Activated CD4-positive, alpha-beta T cell treated with anti-CD3 and anti-CD28 coated beads for 4 hours (primary cell): Measurements from ENCODE around the gene ATP13A2.

Experiments used
- DNase-seq, 2 donors: peaks; one replicate each; pipeline ENCODE4 v3.0.0-alpha.2; 2020

The ATP13A2 gene, protein sequence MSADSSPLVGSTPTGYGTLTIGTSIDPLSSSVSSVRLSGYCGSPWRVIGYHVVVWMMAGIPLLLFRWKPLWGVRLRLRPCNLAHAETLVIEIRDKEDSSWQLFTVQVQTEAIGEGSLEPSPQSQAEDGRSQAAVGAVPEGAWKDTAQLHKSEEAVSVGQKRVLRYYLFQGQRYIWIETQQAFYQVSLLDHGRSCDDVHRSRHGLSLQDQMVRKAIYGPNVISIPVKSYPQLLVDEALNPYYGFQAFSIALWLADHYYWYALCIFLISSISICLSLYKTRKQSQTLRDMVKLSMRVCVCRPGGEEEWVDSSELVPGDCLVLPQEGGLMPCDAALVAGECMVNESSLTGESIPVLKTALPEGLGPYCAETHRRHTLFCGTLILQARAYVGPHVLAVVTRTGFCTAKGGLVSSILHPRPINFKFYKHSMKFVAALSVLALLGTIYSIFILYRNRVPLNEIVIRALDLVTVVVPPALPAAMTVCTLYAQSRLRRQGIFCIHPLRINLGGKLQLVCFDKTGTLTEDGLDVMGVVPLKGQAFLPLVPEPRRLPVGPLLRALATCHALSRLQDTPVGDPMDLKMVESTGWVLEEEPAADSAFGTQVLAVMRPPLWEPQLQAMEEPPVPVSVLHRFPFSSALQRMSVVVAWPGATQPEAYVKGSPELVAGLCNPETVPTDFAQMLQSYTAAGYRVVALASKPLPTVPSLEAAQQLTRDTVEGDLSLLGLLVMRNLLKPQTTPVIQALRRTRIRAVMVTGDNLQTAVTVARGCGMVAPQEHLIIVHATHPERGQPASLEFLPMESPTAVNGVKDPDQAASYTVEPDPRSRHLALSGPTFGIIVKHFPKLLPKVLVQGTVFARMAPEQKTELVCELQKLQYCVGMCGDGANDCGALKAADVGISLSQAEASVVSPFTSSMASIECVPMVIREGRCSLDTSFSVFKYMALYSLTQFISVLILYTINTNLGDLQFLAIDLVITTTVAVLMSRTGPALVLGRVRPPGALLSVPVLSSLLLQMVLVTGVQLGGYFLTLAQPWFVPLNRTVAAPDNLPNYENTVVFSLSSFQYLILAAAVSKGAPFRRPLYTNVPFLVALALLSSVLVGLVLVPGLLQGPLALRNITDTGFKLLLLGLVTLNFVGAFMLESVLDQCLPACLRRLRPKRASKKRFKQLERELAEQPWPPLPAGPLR

GRCh38 chr1:17011439-17012307 lies at the start of gene ATP13A2:
TSS of gene ATP13A2 (minus strand) at chr1:17011928. CDS start at chr1:17011738, 190 bp downstream.
- peak; percentile 82 to 84 for DNase-seq

DNA sequence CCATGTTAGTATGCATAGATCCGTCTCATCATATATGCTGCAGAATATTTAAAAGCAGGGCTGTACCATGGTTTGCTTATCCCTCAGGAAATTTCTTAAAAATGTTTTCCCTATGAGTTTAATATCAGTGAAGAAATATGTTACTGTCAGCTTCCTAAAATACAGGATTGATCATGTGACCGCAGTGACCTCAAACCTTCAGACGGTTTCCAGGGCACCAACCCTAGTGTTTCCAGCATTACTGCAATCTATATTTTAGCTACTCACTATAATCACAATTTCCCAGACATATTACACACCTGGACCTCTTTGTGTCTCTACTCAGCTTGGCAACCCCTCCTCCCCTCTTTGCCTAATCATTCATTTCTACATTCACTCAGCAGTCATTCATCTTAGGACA lies 49.8 kb upstream of the ATP13A2 start:
- no peak for DNase-seq

DNA sequence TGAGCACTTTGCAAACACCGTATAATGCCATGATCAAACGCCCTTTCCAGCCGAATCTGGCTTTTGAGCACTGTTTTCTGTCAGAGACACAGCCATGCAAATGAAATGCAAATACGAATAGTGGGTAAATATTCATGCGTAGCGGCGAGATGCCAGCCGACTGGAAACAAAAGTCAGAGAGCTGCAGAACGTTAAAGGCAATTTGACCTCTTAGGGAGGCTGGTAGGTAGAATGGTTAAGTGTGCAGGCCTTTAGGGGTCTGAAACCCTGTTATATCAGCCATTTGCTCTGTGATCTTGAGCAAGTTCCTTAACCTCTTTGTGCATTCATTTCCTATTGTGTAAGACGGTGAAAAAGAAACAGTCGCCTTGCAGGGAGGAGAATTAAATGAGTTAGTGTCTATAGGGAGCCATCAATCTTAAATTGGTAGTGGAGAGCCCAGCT lies 48.6 kb upstream of the ATP13A2 start:
- no peak for DNase-seq

DNA sequence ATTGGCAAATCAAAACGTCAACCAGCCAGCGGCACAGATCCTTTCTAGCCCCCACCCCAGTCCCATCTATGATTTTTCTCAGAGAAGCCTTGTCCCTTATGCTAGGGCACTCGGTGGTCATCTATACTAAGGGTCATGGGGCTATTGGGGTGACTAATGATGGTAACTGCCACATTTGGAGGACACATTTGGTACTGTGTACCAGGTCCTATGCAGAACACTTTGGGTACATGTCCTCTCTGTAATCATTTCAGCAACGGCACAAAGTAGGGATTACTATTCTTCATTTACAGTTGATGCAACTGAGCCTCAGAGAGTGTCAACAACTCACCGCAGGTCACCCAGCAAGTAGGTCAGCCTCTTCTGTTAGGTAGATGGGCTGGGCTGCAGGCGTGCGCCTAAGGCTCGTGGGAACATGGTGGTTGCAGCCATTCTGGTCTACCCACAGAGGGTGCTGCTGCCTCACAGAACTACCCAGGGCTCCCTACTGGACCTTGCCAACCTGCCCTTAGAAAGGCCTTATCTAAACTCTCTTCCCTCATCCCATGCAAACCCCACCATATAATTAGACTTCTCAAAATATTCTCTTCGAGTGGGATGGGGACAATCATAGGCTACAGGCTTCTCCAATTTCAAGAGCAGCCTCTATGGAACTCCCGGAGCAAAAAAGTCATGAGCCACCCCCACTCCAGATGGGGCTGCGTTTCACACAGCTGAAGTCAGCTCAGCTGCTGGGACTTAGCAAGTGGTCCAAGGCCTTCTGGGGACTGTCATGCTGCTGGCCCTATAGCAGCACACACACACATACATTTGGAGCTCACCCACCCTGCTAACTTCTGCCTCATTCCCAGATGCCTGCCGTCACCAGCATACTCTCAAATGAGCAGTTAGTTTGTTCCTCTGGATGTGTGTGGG lies 47.9 kb upstream of the ATP13A2 start:
- peak; percentile 10 to 20 for DNase-seq

- no peak for DNase-seq
Measured at GRCh38 chr1:17056551-17056950, 44.8 kb upstream of the ATP13A2 start.

GRCh38 chr1:17055801-17056200 lies 44.1 kb upstream of the ATP13A2 start:
- DNase-seq, result no peak

DNA sequence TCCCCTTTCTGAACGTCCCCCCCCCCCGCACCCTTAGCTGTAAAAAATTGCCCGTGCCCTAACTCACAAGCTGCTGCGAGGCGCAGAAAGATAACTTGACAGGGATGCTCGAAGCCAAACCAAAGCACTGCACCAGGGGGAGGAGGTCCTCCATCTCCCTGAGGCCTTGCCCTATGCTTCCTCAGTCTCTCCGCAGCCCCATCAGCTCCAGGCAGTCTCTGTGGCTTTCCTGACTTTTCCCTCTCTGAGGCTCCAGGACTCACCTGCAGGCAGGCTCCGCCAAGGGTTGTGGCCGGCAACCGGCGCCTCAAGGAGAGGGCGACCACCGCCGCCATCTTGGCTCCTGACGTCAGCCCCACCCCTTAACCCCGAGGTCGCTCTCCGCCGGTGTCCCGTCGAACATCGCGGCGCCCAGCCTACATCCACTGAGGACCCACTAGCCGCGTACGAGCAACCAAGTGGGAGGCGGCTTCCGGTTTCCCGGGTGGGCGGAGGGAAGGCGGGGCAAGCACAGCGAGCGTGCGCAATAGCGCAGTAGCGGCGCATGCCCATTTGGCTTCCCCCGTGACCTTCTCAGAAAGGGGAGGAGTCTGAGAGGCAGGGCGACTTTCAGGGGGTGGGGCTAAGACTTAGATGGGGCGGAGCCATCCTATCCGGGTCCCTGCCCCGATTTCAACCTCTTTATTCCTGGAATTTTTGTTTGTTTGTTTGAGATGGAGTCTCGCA lies 42.1 kb upstream of the ATP13A2 start, which contains the start of gene SDHB:
SDHB (minus strand) TSS at position 348 of the 726 bp plus-strand sequence; CDS start at position 335, 13 bp downstream.
- peak; percentile 98 to 99 for DNase-seq

DNA sequence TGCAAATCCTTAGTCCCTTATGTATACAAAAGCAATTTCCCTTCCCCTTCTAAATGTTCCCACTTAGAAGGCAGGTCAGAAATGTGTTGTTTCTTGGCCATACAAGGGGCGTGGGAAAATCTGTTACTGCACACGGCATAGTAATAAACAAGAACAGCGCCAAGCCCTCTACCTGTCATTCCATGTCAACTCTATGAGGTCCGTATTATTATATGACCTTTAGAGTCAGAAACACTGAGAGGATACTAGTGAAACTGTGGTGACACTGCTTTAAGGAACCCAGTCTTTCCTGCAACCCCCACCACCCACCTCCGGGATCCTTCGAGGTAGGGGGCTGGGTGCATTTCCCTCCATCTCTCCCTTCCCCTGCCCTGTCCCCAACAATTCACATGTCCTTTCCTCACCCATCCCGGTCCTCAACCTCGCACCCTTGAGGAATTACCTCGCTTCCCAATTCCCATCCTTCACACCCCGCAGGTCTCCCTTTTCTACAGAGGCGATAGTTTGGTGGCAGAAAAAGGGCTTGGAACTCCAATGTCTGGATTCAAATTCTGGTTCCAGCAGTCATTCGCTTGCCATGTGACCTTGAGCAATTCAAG lies 41.5 kb upstream of the ATP13A2 start:
- peak in 1 of 2 donors; percentile 5 for DNase-seq

DNA sequence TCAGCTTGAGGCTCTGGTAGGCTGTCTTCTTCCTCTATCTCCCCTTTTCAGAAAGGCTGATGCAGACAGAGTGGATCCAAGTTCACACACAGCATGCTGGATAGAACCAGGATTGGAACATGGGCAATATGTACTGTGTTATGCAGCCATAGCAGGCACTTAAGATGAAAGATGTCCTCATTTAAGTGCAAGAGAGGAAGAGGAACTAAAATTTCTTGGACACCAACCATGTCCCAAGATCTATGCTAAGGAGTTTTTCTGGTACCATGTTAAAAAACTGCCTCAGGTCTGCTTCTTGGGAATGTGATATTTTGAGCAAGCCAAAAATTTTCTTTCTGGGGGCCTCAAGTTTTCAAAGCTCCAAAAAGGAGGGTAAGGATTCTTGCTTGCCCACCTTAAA lies 40.9 kb upstream of the ATP13A2 start:
- no peak for DNase-seq

DNA sequence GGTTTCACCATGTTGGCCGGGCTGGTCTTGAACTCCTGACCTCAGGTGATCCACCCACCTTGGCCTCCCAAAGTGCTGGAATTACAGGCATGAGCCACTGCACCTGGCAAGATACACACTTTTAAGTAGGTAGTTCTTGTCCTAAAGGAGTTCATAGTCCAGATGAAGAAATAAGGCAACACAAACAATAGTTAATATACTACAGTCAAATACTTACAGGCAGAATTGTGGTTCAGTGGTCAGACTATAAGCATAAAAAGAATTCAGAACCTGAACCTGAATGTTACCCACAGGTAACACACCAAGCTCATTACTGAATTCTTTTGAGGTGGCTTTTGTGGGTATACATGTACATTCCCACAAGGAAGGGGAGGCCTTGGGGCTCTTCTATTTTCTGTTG lies 40.3 kb upstream of the ATP13A2 start:
- DNase-seq, result no peak

GRCh38 chr1:17047924-17048323 lies 36.2 kb upstream of the ATP13A2 start:
- no peak for DNase-seq

- DNase-seq, result no peak
Measured at GRCh38 chr1:17046334-17046657, 34.6 kb upstream of the ATP13A2 start.

DNA sequence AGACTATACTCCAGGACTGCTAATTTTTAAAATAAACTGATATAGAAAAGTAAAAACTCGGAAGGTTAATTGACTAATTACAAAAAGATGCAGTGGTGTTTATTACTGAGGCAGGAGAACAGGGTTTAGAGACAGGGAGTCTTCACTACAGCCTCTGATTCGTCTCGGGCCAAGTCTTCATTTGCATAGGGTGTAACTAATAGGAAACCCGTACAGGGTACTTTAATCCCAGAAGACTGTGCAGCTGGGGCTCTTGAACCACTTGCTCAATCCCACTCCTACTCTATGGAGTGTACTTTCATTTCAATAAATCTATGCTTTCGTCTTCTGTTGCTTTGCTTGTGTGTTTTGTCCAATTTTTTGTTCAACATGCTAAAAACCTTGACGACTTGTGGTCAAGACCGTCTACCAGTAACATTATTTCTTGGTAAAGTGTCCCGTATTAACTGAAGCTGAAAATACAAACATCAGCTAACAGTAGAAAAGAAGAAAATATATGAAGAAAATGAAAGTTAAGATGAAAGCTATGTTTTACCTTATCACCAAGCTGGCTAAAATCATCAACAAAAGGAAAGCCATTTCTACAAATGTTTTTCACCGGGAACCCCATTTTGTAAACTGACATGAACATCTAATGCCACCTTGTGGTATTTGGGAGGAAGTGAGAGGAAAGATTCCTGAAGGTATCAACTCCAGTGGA lies 34.1 kb upstream of the ATP13A2 start:
- no peak for DNase-seq

- DNase-seq, result no peak
Measured at GRCh38 chr1:17045150-17045549, 33.4 kb upstream of the ATP13A2 start.

DNA sequence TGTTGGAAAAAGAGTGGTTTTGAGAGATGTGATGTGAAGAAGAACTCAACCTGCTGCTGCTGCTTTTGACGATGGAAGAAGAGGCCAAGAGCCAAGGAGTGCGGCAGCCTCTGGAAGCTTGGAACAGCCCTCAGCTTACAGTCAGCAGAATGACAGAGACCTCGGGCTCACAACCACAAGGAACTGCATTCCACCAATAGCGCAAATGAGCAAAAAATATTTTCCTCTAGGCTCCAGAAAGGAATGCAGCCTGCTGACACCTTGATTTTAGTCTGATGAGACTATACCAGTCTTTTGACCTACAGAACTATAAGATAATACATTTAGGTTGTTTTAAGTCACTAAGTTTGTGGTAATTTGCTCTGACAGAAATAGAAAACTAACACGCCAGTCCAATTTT lies 31.9 kb upstream of the ATP13A2 start:
- no peak for DNase-seq

DNA sequence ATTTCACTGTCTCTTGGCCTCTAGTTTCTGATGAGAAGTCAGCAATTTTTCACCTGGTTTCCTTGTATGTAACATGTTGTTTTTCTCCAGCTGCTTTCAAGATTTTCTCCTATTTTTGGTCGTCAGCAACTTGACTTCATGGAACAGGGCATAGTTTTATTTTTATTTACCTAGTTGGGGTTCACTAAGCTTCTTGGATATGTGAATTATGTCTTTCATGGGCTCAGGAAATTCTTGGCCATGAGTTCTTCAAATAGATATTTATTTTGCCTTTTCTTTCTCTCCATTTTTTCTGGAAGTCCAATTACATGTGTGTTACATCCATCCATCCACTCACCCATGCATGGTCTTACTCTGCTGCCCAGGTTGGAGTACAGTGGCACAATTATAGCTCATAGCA lies 28.4 kb upstream of the ATP13A2 start:
- no peak for DNase-seq

DNA sequence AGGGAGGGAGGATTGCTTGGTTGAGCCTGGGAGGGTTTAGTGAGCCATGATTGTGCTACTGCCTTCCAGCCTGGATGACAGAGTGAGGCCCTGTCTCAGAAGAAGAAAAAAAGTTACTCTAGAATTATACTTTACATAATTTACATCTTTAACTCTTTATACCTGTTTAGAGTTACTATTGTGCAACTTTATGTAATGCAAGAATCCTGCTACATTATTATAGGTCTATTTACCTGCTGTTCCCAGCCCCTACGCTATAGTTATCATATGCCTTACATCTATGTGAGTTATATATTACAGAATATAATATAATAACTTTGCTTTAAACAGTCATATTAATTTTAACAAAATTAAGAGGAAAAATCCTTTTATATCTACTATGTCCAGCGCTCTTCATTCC lies 27.8 kb upstream of the ATP13A2 start:
- no peak for DNase-seq

- no peak for DNase-seq
Measured at GRCh38 chr1:17033481-17033880, 21.8 kb upstream of the ATP13A2 start.

- no peak for DNase-seq
Measured at GRCh38 chr1:17032741-17033140, 21.0 kb upstream of the ATP13A2 start.
